Uterus (tissue), 4 donors: ENCODE results near the gene EML3. TPM values are rescaled to one million over a fixed set of nuclear protein-coding genes. Genes with fewer than 3 reads are reported as not detected.
A peak's percentile ranks its signal among the peaks of the same experiment; 100 is the strongest.

Experiments used
- DNase-seq, 2 donors: peaks; one replicate each; pipeline ENCODE4 v3.0.0-alpha.2; 2019 to 2020
- H3K27ac ChIP-seq, 2 donors: fragments of 200-600 bp; sonication (generic); 1 replicate in 1 of 2; 2 replicates in 1 of 2; pipeline ENCODE4 v1.5.1; 2016 to 2018
- H3K27me3 ChIP-seq, 2 donors: fragments of 200-600 bp; sonication (generic); one replicate each; pipeline ENCODE4 v1.5.1; 2018 to 2019; ENCODE audit warnings: control low read depth in 1 of 2
- H3K36me3 ChIP-seq, 2 donors: fragments of 200-600 bp; sonication (generic); one replicate each; pipeline ENCODE4 v1.5.1; 2019; ENCODE audit warnings: control low read depth in 1 of 2
- H3K4me1 ChIP-seq, 2 donors: fragments of 200-600 bp; sonication (generic); one replicate each; pipeline ENCODE4 v1.5.1; 2018 to 2019; ENCODE audit warnings: control low read depth in 1 of 2
- H3K4me3 ChIP-seq, 2 donors: fragments of 200-600 bp; sonication (generic); 1 replicate in 1 of 2; 2 replicates in 1 of 2; pipeline ENCODE4 v1.5.1; 2018 to 2019; ENCODE audit warnings: mild to moderate bottlenecking in 1 of 2
- H3K9me3 ChIP-seq, 2 donors: fragments of 200-600 bp; sonication (generic); one replicate each; pipeline ENCODE4 v1.5.1; 2019; ENCODE audit warnings: control low read depth in 1 of 2
- POLR2A ChIP-seq, 2 donors: fragments of 450-650 bp; IDR thresholded peaks; one replicate each; pipeline ENCODE4 v1.6.1; 2016; ENCODE audit warnings: antibody characterized with exemption in 2 of 2, mild to moderate bottlenecking in 1 of 2, moderate library complexity in 1 of 2
- intact Hi-C: fragments of 100-400 bp; cut with DNase I; formaldehyde crosslinking; loops from one replicate; pipeline ENCODE4 v1.15.1; 2023; ENCODE audit warnings: low total_unique reads
- total RNA-seq, 4 donors: library from RNA; depleted of rRNA in 3 of 4; stranded (reverse); fragments of >200 nt in 3 of 4; gene quantifications; one replicate each; pipeline versions ENCODE4 v1.1.0 to v1.2.4, GENCODE V29; 2014 to 2023
- TF ChIP-seq, protein P1 (sequence below), 4 experiments: fragments of 200-600 bp in 2 of 4; fragments of 450-650 bp in 2 of 4; sonication (generic) in 2 of 4; IDR thresholded peaks; one replicate each; pipeline ENCODE4 v1.5.1; 2016 to 2019; ENCODE audit warnings: antibody characterized with exemption in 4 of 4, mild to moderate bottlenecking in 2 of 4, moderate library complexity in 1 of 4
- donor health status: DM: yes; HTN: yes; CAD: no.

The EML3 gene
- total RNA-seq, 4 donors from 2014 or later, result 17.9 to 126 (median 36.8) TPM

- DNase-seq, result no peak
- no peaks in the 10 kb centered on the region for H3K27me3 ChIP-seq
- no peaks in the 10 kb centered on the region for H3K9me3 ChIP-seq
- H3K27ac ChIP-seq, result peak overlapping the region in 1 of 2 donors; percentile 99
- intact Hi-C loops, result no loop called here
- peaks cover 0 to 12% of the 10 kb centered on the region in 2 donors for H3K4me1 ChIP-seq
- TF ChIP-seq, protein P1, sequence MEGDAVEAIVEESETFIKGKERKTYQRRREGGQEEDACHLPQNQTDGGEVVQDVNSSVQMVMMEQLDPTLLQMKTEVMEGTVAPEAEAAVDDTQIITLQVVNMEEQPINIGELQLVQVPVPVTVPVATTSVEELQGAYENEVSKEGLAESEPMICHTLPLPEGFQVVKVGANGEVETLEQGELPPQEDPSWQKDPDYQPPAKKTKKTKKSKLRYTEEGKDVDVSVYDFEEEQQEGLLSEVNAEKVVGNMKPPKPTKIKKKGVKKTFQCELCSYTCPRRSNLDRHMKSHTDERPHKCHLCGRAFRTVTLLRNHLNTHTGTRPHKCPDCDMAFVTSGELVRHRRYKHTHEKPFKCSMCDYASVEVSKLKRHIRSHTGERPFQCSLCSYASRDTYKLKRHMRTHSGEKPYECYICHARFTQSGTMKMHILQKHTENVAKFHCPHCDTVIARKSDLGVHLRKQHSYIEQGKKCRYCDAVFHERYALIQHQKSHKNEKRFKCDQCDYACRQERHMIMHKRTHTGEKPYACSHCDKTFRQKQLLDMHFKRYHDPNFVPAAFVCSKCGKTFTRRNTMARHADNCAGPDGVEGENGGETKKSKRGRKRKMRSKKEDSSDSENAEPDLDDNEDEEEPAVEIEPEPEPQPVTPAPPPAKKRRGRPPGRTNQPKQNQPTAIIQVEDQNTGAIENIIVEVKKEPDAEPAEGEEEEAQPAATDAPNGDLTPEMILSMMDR (IDR thresholded peaks at IDR 0.05), result no peak
- TF ChIP-seq POLR2A (IDR thresholded peaks at IDR 0.05), result no peak
- H3K4me3 ChIP-seq, result no peak overlapping the region
- H3K36me3 ChIP-seq, result no peaks in the 10 kb centered on the region
These were observed 34.0 kb downstream of the EML3 start for GRCh38 chr11:62578541-62578940.

GRCh38 chr11:62577046-62577714 is 35.4 kb downstream of the EML3 start:
- intact Hi-C loops, result no loop called here
- no peak overlapping the region for H3K4me3 ChIP-seq

GRCh38 chr11:62575837-62576236 is 36.7 kb downstream of the EML3 start:
- Histone ChIP-seq H3K4me3 (no peak overlapping the region), H3K4me1 (peaks cover 0 to 12% of the 10 kb centered on the region in 2 donors), H3K27me3 (no peaks in the 10 kb centered on the region), H3K9me3 (no peaks in the 10 kb centered on the region), H3K27ac (peak overlapping the region; percentile 95 to 99), H3K36me3 (no peaks in the 10 kb centered on the region)
- intact Hi-C loops, result no loop called here
- TF ChIP-seq, protein P1 (IDR thresholded peaks at IDR 0.05), result no peak
- TF ChIP-seq POLR2A (IDR thresholded peaks at IDR 0.05), result no peak
- no peak for DNase-seq

More at GRCh38 chr11:62577046-62577714, 35.4 kb downstream of the EML3 start:
- H3K27me3 ChIP-seq, result no peaks in the 10 kb centered on the region
- no peaks in the 10 kb centered on the region for H3K9me3 ChIP-seq
- no peaks in the 10 kb centered on the region for H3K36me3 ChIP-seq
- peak in 1 of 2 donors; percentile 71 for DNase-seq
- no peak for TF ChIP-seq POLR2A (IDR thresholded peaks at IDR 0.05)
- TF ChIP-seq, protein P1 (IDR thresholded peaks at IDR 0.05), result no peak
- H3K4me1 ChIP-seq, result peaks cover 0 to 12% of the 10 kb centered on the region in 2 donors
- peak overlapping the region; percentile 95 to 99 for H3K27ac ChIP-seq

GRCh38 chr11:62575156-62575555 is 37.4 kb downstream of the EML3 start:
- H3K27ac ChIP-seq, result peak overlapping the region; percentile 95 to 99
- peak overlapping the region; percentile 62 to 95 for H3K4me3 ChIP-seq
- no peaks in the 10 kb centered on the region for H3K27me3 ChIP-seq
- H3K36me3 ChIP-seq, result no peaks in the 10 kb centered on the region
- TF ChIP-seq, protein P1 (IDR thresholded peaks at IDR 0.05), result no peak
- TF ChIP-seq POLR2A (IDR thresholded peaks at IDR 0.05), result no peak
- intact Hi-C loops, result no loop called here
- peaks cover 0 to 12% of the 10 kb centered on the region in 2 donors for H3K4me1 ChIP-seq
- DNase-seq, result peak in 1 of 2 donors; percentile 36
- H3K9me3 ChIP-seq, result no peaks in the 10 kb centered on the region

DNA sequence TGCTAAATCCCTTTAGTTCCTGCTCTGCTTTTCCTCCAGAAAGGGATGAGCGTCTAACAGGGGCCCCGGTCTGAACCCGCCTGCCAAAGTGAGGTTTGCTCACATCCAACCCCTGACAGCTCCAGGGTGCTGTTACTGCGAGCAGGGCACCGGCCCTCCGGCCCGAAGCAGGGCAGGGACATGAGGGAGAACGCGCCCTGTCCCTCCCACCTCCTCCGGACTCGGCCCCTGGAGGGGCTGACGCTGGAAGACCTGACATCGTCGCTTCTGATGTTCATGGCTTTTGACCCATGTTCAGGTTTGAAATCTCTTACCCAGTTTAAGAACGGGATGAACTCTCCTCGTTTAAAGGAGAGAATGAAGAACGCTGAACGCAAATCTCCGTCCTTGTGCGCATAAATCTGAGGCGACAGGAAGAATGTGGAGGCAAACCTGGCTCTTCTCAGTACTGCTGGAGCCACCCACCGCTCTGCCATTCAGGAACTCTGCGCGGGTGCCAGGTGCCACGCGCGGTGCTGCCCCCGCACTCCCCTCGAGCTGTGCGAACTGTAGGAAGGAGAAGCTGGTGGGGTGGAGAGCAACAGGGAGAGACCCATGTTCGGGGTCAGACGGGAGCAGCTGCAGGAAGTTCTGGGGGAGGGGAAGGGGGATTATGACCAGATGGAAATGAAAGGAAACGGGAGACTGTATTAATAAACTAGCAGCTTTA is 38.1 kb downstream of the EML3 start:
- intact Hi-C loops, result no loop called here
- Histone ChIP-seq H3K9me3 (no peaks in the 10 kb centered on the region), H3K36me3 (no peaks in the 10 kb centered on the region), H3K27me3 (no peaks in the 10 kb centered on the region), H3K4me3 (peak overlapping the region; percentile 62 to 95), H3K4me1 (peaks cover 0 to 12% of the 10 kb centered on the region in 2 donors), H3K27ac (peak overlapping the region; percentile 95 to 99)
- TF ChIP-seq, protein P1 (IDR thresholded peaks at IDR 0.05), result no peak
- TF ChIP-seq POLR2A (IDR thresholded peaks at IDR 0.05), result no peak
- DNase-seq, result peak; percentile 58 to 64
